ENCODE measurements around the gene TMED1.
A peak's percentile ranks its signal among the peaks of the same experiment; 100 is the strongest.

DNA sequence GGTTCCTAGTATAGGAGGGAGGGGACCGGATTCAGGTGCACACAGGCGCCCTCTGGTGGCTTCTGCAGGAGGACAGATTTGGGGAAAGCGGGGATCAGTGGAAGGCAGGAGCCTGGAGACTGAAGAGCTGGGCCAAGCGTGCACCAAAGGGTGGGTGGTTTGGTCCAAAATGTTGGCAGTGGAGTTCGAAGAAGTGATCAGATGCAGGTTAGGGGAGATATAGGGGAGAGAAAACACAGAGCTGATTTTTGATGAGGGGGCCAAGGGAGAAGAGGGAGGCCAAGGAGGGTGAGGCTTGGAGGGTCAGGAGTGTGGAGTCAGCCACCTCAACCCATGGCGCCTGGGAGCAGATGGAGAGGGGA lies 28.5 kb upstream of the TMED1 start:
- TF ChIP-seq MXI1 (conservative IDR thresholded peaks at IDR 0.05; ENCODE audit: poor library complexity, severe bottlenecking) (no peak), EZH2 (IDR thresholded peaks at IDR 0.05; ENCODE audit: borderline replicate concordance, insufficient read depth, low read length, poor library complexity, severe bottlenecking) (no peak), SMC3 (conservative IDR thresholded peaks at IDR 0.05; ENCODE audit: poor library complexity) (peak; percentile 82)
- TF ChIP-seq, protein P1, sequence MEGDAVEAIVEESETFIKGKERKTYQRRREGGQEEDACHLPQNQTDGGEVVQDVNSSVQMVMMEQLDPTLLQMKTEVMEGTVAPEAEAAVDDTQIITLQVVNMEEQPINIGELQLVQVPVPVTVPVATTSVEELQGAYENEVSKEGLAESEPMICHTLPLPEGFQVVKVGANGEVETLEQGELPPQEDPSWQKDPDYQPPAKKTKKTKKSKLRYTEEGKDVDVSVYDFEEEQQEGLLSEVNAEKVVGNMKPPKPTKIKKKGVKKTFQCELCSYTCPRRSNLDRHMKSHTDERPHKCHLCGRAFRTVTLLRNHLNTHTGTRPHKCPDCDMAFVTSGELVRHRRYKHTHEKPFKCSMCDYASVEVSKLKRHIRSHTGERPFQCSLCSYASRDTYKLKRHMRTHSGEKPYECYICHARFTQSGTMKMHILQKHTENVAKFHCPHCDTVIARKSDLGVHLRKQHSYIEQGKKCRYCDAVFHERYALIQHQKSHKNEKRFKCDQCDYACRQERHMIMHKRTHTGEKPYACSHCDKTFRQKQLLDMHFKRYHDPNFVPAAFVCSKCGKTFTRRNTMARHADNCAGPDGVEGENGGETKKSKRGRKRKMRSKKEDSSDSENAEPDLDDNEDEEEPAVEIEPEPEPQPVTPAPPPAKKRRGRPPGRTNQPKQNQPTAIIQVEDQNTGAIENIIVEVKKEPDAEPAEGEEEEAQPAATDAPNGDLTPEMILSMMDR (IDR thresholded peaks at IDR 0.05; ENCODE audit: poor library complexity, severe bottlenecking) = peak; percentile 84
- TF ChIP-seq, protein P2, sequence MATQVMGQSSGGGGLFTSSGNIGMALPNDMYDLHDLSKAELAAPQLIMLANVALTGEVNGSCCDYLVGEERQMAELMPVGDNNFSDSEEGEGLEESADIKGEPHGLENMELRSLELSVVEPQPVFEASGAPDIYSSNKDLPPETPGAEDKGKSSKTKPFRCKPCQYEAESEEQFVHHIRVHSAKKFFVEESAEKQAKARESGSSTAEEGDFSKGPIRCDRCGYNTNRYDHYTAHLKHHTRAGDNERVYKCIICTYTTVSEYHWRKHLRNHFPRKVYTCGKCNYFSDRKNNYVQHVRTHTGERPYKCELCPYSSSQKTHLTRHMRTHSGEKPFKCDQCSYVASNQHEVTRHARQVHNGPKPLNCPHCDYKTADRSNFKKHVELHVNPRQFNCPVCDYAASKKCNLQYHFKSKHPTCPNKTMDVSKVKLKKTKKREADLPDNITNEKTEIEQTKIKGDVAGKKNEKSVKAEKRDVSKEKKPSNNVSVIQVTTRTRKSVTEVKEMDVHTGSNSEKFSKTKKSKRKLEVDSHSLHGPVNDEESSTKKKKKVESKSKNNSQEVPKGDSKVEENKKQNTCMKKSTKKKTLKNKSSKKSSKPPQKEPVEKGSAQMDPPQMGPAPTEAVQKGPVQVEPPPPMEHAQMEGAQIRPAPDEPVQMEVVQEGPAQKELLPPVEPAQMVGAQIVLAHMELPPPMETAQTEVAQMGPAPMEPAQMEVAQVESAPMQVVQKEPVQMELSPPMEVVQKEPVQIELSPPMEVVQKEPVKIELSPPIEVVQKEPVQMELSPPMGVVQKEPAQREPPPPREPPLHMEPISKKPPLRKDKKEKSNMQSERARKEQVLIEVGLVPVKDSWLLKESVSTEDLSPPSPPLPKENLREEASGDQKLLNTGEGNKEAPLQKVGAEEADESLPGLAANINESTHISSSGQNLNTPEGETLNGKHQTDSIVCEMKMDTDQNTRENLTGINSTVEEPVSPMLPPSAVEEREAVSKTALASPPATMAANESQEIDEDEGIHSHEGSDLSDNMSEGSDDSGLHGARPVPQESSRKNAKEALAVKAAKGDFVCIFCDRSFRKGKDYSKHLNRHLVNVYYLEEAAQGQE (IDR thresholded peaks at IDR 0.05; ENCODE audit: borderline replicate concordance) = no peak
